ENCODE measurements around the gene TBCE. TPM values are rescaled to one million over a fixed set of nuclear protein-coding genes. Genes with fewer than 3 reads are reported as not detected.

The TBCE gene
- total and polyA plus RNA-seq, 9 of the 15 experiments (the other 6 are each of a cell fraction or from before 2014, with no cell fraction given), result 52.6 to 92.1 (median 82.1) TPM

DNA sequence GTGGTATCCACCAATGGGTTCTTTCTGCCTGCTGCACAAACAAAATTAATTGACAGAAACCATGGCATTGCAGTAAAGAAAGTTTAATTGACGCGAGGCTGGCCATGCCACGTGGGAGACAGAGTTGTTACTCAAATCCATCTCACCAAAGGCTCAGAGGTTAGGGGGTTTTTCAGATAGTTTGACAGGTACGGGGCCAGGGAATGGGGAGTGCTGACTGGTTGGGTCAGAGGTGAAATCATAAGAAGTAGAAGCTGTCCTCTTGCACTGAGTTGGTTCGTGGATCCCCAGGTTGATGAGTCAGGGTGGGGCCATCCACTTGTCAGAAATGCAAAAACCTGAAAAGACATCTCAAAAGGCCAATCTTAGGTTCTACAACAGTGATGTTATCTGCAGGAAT, 941 bp upstream of the TBCE start (continued):
- TF ChIP-seq, protein P1, sequence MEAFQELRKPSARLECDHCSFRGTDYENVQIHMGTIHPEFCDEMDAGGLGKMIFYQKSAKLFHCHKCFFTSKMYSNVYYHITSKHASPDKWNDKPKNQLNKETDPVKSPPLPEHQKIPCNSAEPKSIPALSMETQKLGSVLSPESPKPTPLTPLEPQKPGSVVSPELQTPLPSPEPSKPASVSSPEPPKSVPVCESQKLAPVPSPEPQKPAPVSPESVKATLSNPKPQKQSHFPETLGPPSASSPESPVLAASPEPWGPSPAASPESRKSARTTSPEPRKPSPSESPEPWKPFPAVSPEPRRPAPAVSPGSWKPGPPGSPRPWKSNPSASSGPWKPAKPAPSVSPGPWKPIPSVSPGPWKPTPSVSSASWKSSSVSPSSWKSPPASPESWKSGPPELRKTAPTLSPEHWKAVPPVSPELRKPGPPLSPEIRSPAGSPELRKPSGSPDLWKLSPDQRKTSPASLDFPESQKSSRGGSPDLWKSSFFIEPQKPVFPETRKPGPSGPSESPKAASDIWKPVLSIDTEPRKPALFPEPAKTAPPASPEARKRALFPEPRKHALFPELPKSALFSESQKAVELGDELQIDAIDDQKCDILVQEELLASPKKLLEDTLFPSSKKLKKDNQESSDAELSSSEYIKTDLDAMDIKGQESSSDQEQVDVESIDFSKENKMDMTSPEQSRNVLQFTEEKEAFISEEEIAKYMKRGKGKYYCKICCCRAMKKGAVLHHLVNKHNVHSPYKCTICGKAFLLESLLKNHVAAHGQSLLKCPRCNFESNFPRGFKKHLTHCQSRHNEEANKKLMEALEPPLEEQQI (IDR thresholded peaks at IDR 0.05), result no peak
- no peak for TF ChIP-seq NR4A1 (CRISPR knock-in tag; IDR thresholded peaks at IDR 0.05)
- TF ChIP-seq NR4A1 (tag; IDR thresholded peaks at IDR 0.05), result 0 out of 2 replicates have a peak, but pooled peaks have one; percentile 43
- TF ChIP-seq CBX3 (IDR thresholded peaks at IDR 0.05; ENCODE audit: borderline replicate concordance in 1 of 2, low read length in 2 of 2), result peak in 1 of 2 experiments; percentile 29; a peak in 1 of 3 replicates
- TF ChIP-seq CTBP1 (IDR thresholded peaks at IDR 0.05; ENCODE audit: borderline replicate concordance), result peak; percentile 16; the same call in 1 of the 2 replicates
- no peak for TF ChIP-seq NR2C2 (CRISPR knock-in tag; IDR thresholded peaks at IDR 0.05)
- peak; percentile 22; the same call in 1 of the 2 replicates for TF ChIP-seq NR2C2 (tag; IDR thresholded peaks at IDR 0.05)
- TF ChIP-seq NFRKB (IDR thresholded peaks at IDR 0.05; ENCODE audit: low read depth), result 0 out of 2 replicates have a peak, but pooled peaks have one; percentile 1
- 0 out of 2 replicates have a peak, but pooled peaks have one; percentile 39 for TF ChIP-seq RFX7 (CRISPR knock-in tag; IDR thresholded peaks at IDR 0.05)
- 0 out of 4 replicates have a peak, but pooled peaks of 1 of the 2 experiments have one; percentile 5 for TF ChIP-seq TBL1XR1 (IDR thresholded peaks at IDR 0.05; ENCODE audit: low read length in 2 of 2)
